HepG2 (cell line): ENCODE measurements around the gene POLR3E. TPM values are rescaled to one million over a fixed set of nuclear protein-coding genes. Genes with fewer than 3 reads are reported as not detected.

ENCODE experiments used
- FOXK1 ChIP-seq: sonication (generic); formaldehyde crosslinking; IDR thresholded peaks from 2 replicates; pipeline ENCODE4 v1.4.0; 2020; ENCODE audit warnings: low read depth, missing genetic modification reagents, borderline replicate concordance
- HBP1 ChIP-seq: IDR thresholded peaks from 2 replicates; pipeline ENCODE4 v1.6.1; 2016; ENCODE audit warnings: low read depth, control low read depth
- HNRNPK ChIP-seq: fragments of 200-400 bp; formaldehyde crosslinking; IDR thresholded peaks from 2 replicates; pipeline ENCODE4 v1.6.1; 2018; ENCODE audit warnings: low read length, low read depth, moderate library complexity, mild to moderate bottlenecking; ENCODE audit not compliant: poor library complexity, severe bottlenecking
- KAT8 ChIP-seq: IDR thresholded peaks from 2 replicates; pipeline ENCODE4 v1.6.1; 2016; ENCODE audit warnings: missing genetic modification reagents, missing compliant biosample characterization
- KDM1A ChIP-seq: IDR thresholded peaks from 2 replicates; pipeline ENCODE4 v1.6.1; 2016; ENCODE audit warnings: missing compliant biosample characterization
- MED1 ChIP-seq: sonication (generic); formaldehyde crosslinking; IDR thresholded peaks from 2 replicates; pipeline ENCODE4 v1.4.0; 2020; ENCODE audit warnings: missing genetic modification reagents
- NR3C1 ChIP-seq: sonication (generic); formaldehyde crosslinking; IDR thresholded peaks from 2 replicates; pipeline ENCODE4 v1.4.0; 2020; ENCODE audit warnings: missing genetic modification reagents
- RAD51 ChIP-seq: fragments of 450-650 bp; IDR thresholded peaks from 2 replicates; pipeline ENCODE4 v1.6.1; 2016; ENCODE audit warnings: borderline replicate concordance
- REXO4 ChIP-seq: sonication (generic); formaldehyde crosslinking; IDR thresholded peaks from 2 replicates; pipeline ENCODE4 v1.8.0; 2022; ENCODE audit warnings: missing genetic modification reagents, mild to moderate bottlenecking, borderline replicate concordance
- SPEN ChIP-seq: sonication (generic); formaldehyde crosslinking; IDR thresholded peaks from 2 replicates; pipeline ENCODE4 v1.5.1; 2020; ENCODE audit warnings: low read depth, mild to moderate bottlenecking, missing genetic modification reagents
- ZBTB39 ChIP-seq: sonication (generic); formaldehyde crosslinking; IDR thresholded peaks from 2 replicates; pipeline ENCODE4 v1.5.0; 2020; ENCODE audit warnings: missing genetic modification reagents
- ZBTB44 ChIP-seq: sonication (generic); formaldehyde crosslinking; IDR thresholded peaks from 2 replicates; pipeline ENCODE4 v1.4.0; 2020; ENCODE audit warnings: missing genetic modification reagents
- ZFP41 ChIP-seq: sonication (generic); formaldehyde crosslinking; IDR thresholded peaks from 2 replicates; pipeline ENCODE4 v1.4.0; 2020; ENCODE audit warnings: mild to moderate bottlenecking, missing genetic modification reagents, borderline replicate concordance
- ZFP82 ChIP-seq: sonication (generic); formaldehyde crosslinking; IDR thresholded peaks from 2 replicates; pipeline ENCODE4 v1.5.1; 2020; ENCODE audit warnings: mild to moderate bottlenecking, missing genetic modification reagents, borderline replicate concordance
- ZNF232 ChIP-seq: sonication (generic); formaldehyde crosslinking; IDR thresholded peaks from 2 replicates; pipeline ENCODE4 v1.4.0; 2020; ENCODE audit warnings: missing genetic modification reagents, borderline replicate concordance
- ZNF275 ChIP-seq: sonication (generic); formaldehyde crosslinking; IDR thresholded peaks from 2 replicates; pipeline ENCODE4 v1.8.0; 2022; ENCODE audit warnings: missing genetic modification reagents, mild to moderate bottlenecking, inconsistent platforms, borderline replicate concordance
- ZNF484 ChIP-seq: sonication (generic); formaldehyde crosslinking; IDR thresholded peaks from 2 replicates; pipeline ENCODE4 v1.5.1; 2020; ENCODE audit warnings: mild to moderate bottlenecking, low read depth, missing genetic modification reagents, borderline replicate concordance
- ZNF512B ChIP-seq: sonication (generic); formaldehyde crosslinking; IDR thresholded peaks from 2 replicates; pipeline ENCODE4 v1.5.1; 2020; ENCODE audit warnings: missing genetic modification reagents, mild to moderate bottlenecking, borderline replicate concordance
- ZNF530 ChIP-seq: sonication (generic); formaldehyde crosslinking; IDR thresholded peaks from 2 replicates; pipeline ENCODE4 v1.5.0; 2020; ENCODE audit warnings: low read depth, mild to moderate bottlenecking, missing genetic modification reagents
- ZNF768 ChIP-seq: sonication (generic); formaldehyde crosslinking; IDR thresholded peaks from 2 replicates; pipeline ENCODE4 v1.4.0; 2020; ENCODE audit warnings: missing genetic modification reagents
- ZNF776 ChIP-seq: sonication (generic); formaldehyde crosslinking; IDR thresholded peaks from 2 replicates; pipeline ENCODE4 v1.4.0; 2020; ENCODE audit warnings: mild to moderate bottlenecking, missing genetic modification reagents
- polyA plus RNA-seq, 8 experiments: library from polyadenylated mRNA; depleted of rRNA in 3 of 8; stranded (reverse) in 7 of 8; unstranded in 1 of 8; fragments of >200 nt; fragmentation: Illumina TruSeq in 4 of 8; extraction: Trizol in 4 of 8; gene quantifications; 2 replicates each; pipeline versions ENCODE4 v1.2.1 to v1.2.3, GENCODE V29; 2011 to 2016; ENCODE audit warnings: low read depth in 4 of 8, missing spikeins in 1 of 8, mixed read lengths in 1 of 8; ENCODE audit not compliant: insufficient read depth in 1 of 8
- total RNA-seq, 5 experiments: library from RNA; depleted of rRNA; stranded (reverse); fragments of >200 nt; fragmentation: Illumina TruSeq; extraction: Trizol; gene quantifications; 2 replicates each; pipeline ENCODE4 v1.2.3, GENCODE V29; 2016; ENCODE audit warnings: low read depth in 1 of 5

Gene POLR3E
- total and polyA plus RNA-seq, 2 of the 13 experiments (the other 11 are each of a cell fraction or from before 2014, with no cell fraction given): 135 to 262 TPM

GRCh38 chr16:22353933-22354541, 56.8 kb downstream of the POLR3E start (continued):
- TF ChIP-seq ZBTB44 (CRISPR knock-in tag): no peak
- peak; percentile 68 for TF ChIP-seq KAT8 (CRISPR knock-in tag)
- TF ChIP-seq ZNF530 (CRISPR knock-in tag): no peak
- no peak for TF ChIP-seq ZNF768 (CRISPR knock-in tag)
- no peak for TF ChIP-seq ZFP41 (CRISPR knock-in tag)
- TF ChIP-seq HBP1 (CRISPR knock-in tag): no peak; the same call in 1 of the 2 replicates
- TF ChIP-seq REXO4 (CRISPR knock-in tag): no peak
- no peak for TF ChIP-seq HNRNPK
- TF ChIP-seq ZFP82 (CRISPR knock-in tag): 0 out of 2 replicates have a peak, but pooled peaks have one; percentile 35
- TF ChIP-seq MED1 (CRISPR knock-in tag): peak; percentile 48
- TF ChIP-seq ZNF776 (CRISPR knock-in tag): no peak
- TF ChIP-seq RAD51: no peak
- TF ChIP-seq NR3C1 (CRISPR knock-in tag): no peak
- no peak for TF ChIP-seq KDM1A (CRISPR knock-in tag)
- TF ChIP-seq ZNF484 (CRISPR knock-in tag): no peak
- peak; percentile 91; the same call in 1 of the 2 replicates for TF ChIP-seq ZNF512B (CRISPR knock-in tag)
- no peak; the same call in 1 of the 2 replicates for TF ChIP-seq ZNF232 (CRISPR knock-in tag)
- no peak for TF ChIP-seq SPEN (CRISPR knock-in tag)
- TF ChIP-seq ZNF275 (CRISPR knock-in tag): no peak
- TF ChIP-seq FOXK1 (CRISPR knock-in tag): no peak
- no peak for TF ChIP-seq ZBTB39 (CRISPR knock-in tag)
